ENCODE data around the gene C2orf92. TPM values are rescaled to one million over a fixed set of nuclear protein-coding genes. Genes with fewer than 3 reads are reported as not detected.
"Not testable (repeated sequence)": the region's sequence is repeated elsewhere in the genome, so short reads cannot be mapped to it uniquely, and the experiment has no call there.

C2orf92 gene
- total RNA-seq, result 1 to 10 TPM; 4.6 to 5.0 TPM

DNA sequence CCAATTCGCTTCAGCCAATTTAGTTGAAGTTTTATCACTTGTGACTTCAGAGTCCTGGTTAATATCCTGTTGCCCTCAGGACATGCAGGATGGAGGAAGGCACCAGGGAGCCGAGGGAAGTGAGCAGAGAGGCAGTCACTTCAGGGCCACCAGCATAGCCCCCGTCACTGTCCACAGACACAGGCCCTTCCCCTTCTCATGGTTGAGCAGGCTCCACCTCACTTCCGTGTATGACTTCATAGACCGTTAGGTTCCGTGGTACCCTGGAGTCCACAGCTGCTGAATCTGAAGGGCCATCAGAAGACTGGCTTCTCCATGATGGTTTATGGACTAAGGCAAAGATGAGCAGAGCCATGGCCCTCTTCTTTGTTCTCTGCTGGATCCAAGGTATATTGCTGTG, at the start of gene C2orf92:
Gene C2orf92, plus strand, starts transcription at position 266 of the 400 bp plus-strand sequence. Its CDS starts 76 bp downstream, at position 342.
- Histone ChIP-seq H3K9me3 (no peaks in the 10 kb centered on the region), H3K27ac (no peak within 1 kb of the TSS), H3K27me3 (no peaks in the 10 kb centered on the region), H3K9ac (ENCODE audit: low read depth in 2 of 2, low read length in 2 of 2) (no peak within 1 kb of the TSS), H3K4me1 (no peaks in the 10 kb centered on the region), H3K36me3 (no peaks in the 10 kb centered on the region), H3K4me3 (no peak within 1 kb of the TSS)
- no peak for DNase-seq
- intact Hi-C loops (cut with DNase I), result no loop called here
- TF ChIP-seq, protein P1, sequence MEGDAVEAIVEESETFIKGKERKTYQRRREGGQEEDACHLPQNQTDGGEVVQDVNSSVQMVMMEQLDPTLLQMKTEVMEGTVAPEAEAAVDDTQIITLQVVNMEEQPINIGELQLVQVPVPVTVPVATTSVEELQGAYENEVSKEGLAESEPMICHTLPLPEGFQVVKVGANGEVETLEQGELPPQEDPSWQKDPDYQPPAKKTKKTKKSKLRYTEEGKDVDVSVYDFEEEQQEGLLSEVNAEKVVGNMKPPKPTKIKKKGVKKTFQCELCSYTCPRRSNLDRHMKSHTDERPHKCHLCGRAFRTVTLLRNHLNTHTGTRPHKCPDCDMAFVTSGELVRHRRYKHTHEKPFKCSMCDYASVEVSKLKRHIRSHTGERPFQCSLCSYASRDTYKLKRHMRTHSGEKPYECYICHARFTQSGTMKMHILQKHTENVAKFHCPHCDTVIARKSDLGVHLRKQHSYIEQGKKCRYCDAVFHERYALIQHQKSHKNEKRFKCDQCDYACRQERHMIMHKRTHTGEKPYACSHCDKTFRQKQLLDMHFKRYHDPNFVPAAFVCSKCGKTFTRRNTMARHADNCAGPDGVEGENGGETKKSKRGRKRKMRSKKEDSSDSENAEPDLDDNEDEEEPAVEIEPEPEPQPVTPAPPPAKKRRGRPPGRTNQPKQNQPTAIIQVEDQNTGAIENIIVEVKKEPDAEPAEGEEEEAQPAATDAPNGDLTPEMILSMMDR (IDR thresholded peaks at IDR 0.05), result no peak

DNA sequence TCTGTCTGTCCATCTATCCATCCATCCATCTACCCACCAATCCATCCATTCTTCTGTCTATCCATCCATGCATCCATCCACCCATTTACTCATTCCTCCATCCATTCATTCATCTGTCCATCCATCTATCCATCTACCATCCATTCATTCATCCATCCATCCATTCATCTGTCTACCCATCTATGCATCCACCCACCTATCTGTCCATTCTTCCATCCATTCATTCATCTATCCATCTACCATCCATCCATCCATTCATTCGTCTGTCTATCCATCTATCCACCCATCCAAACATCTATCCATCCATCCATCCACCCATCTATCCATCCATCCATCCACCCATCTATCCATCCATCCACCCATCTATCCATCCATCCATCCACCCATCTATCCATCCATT, 49.0 kb upstream of the C2orf92 start:
- H3K9ac ChIP-seq (ENCODE audit: low read depth in 2 of 2, low read length in 2 of 2), result not testable (repeated sequence)

DNA sequence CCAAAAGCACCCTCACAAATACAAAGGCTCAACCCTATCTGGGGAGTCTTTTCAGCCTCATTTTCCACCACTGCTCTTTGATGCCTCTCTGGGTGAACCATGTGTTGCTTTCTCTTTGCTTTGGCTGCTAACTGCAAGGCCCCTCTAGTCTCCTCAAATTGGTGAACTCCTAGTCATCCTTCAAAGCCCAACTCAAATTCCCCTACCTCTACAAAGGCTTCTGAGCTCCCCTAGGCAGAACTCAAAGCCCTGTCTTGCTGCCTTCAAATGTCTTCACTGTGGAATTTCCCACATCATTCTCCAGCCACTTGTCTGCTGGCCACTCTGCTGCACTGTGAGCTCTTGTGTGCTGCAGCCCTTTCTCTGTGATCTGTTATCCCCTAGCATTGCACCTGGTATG, 46.5 kb upstream of the C2orf92 start:
- H3K4me3 ChIP-seq; intact Hi-C loops (cut with DNase I); H3K9me3 ChIP-seq: not testable (repeated sequence)

More for the DNA sequence above, 49.0 kb upstream of the C2orf92 start:
- H3K27me3 ChIP-seq; H3K36me3 ChIP-seq; DNase-seq; H3K27ac ChIP-seq; intact Hi-C loops (cut with DNase I); H3K4me3 ChIP-seq; H3K9me3 ChIP-seq; H3K4me1 ChIP-seq: not testable (repeated sequence)

DNA sequence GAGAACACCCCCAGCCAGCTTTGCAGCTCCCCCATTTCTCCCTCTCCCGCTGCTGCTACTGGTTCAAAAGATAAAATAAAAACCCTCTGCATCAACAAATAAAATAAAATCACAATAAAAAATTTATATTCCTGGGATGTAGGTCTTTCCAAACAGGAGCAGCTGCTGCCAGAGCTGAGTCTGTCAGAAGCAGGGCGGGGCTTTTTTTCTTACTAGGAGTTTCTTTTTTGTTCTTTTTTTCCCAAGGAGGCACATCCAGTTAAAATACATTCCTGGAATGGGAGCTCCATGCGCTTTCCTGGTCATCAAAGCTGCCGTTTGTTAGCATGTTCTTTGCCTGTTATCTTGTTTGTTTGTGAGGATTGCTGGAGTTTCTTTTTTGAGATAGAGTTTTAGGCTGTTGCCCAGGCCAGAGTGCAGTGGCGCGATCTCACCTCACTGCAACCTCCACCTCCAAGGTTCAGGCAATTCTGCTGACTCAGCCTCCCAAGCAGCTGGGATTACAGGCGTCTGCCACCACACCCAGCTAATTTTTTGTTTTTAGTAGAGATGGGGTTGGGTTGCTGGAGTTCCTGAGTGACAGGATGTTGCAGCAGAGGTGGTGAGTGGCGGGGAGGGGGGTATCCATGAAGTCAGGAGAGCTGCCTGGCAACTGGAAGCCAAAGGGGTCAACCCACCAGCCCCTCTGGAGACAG, 44.0 kb upstream of the C2orf92 start:
- intact Hi-C loops (cut with DNase I); H3K4me1 ChIP-seq; H3K9ac ChIP-seq (ENCODE audit: low read depth in 2 of 2, low read length in 2 of 2); H3K4me3 ChIP-seq; H3K36me3 ChIP-seq; H3K27ac ChIP-seq; DNase-seq; H3K27me3 ChIP-seq; H3K9me3 ChIP-seq: not testable (repeated sequence)

More for the DNA sequence above, 46.5 kb upstream of the C2orf92 start:
- not testable (repeated sequence) for H3K4me1 ChIP-seq; H3K9ac ChIP-seq (ENCODE audit: low read depth in 2 of 2, low read length in 2 of 2); H3K27me3 ChIP-seq; H3K36me3 ChIP-seq; H3K27ac ChIP-seq; DNase-seq

DNA sequence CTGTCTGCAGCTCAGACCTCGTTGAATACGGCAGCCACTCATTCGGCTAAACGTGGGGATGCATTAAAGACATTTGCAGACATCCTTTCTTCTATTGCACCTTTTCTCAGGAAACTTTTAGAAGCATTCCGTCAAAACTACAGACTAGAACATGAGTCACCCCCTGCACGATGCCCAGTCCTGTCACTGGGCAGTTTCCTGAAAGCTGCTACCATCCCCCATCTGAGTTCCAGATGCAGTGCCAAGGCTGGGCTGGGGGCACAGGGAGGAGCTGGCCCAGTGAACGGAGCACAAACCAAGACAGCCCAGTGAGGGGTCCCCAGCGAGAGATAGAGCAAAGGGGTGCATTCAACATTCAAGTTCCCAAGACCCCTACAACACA, 43.5 kb upstream of the C2orf92 start:
- H3K4me3 ChIP-seq; H3K9ac ChIP-seq (ENCODE audit: low read depth in 2 of 2, low read length in 2 of 2); H3K27ac ChIP-seq; H3K9me3 ChIP-seq; H3K4me1 ChIP-seq; H3K27me3 ChIP-seq; H3K36me3 ChIP-seq; DNase-seq; intact Hi-C loops (cut with DNase I): not testable (repeated sequence)

DNA sequence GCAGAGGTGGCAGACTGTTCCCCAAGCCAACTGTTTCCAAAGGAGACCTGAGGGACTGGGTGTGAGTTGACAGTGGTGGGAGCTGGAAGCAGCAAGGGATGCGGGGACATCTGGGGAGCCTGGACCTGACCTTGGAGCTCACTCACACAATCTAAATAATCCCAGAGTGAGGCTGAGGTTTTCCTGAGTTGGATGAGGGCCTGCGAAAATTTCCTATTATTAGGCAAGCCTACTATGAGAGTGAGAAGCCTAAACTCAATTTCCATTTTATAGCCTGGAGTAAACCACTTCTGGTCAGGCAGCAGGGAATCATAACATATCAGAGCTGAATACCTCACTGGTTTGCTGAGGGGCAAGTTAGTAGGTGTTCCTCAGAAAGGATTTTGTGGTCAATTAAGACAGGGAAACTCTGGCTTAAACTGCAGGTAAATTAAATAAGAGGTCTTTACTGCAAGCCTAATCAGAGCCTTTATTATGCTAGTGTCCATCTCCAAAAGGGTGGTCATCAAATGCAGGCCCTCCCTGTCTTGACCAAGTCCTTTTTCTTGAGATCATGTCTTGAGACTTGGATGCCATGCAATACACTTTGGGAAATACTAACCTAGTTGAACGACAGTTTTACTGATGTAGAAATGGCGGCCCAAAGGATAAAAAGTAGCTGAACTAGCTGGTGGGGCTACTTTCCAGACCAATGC, 25.3 kb upstream of the C2orf92 start:
- Histone ChIP-seq H3K36me3 (no peaks in the 10 kb centered on the region), H3K27ac (no peak overlapping the region), H3K9me3 (no peaks in the 10 kb centered on the region), H3K9ac (ENCODE audit: low read depth in 2 of 2, low read length in 2 of 2) (no peak overlapping the region), H3K4me3 (no peak overlapping the region), H3K27me3 (no peaks in the 10 kb centered on the region), H3K4me1 (peaks cover 6% of the 10 kb centered on the region)
- intact Hi-C loops (cut with DNase I), result loop anchor here (2.0 kb wide), 1 partner anchor 19 kb away; no protein-coding TSS in a partner anchor
- TF ChIP-seq, protein P1 (IDR thresholded peaks at IDR 0.05), result no peak
- no peak for DNase-seq

DNA sequence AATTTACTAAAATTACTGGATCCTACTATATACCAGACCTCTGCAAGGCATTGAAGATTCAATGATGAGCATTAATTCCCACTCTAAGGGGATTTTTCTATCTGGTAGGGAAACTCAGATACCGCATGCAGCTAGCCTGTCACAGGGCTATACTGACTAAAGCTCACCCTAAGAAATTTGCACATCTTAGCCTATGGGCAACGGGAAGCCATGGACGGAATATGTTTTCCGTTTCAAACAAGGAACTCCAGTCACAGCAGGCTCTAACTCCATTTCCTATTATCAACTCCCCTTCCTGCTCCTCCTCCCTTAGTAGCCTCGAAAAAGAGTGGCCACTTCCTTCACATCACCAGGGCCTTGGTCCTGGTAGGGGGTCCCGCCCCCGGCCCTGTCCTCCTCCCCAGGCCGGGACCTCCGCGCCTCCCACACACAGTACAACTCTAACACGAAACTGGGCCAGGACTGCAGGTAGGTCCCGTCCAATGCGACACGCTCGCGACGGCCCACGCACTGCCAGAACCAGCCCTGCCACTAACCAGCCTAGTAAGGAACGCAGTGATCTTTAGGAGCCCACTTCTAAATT, 24.3 kb upstream of the C2orf92 start:
- Histone ChIP-seq H3K4me3 (peak overlapping the region; percentile 89), H3K27me3 (no peaks in the 10 kb centered on the region), H3K4me1 (peaks cover 6% of the 10 kb centered on the region), H3K27ac (peak overlapping the region; percentile 94), H3K9ac (ENCODE audit: low read depth in 2 of 2, low read length in 2 of 2) (peak overlapping the region; percentile 77 to 96), H3K36me3 (no peaks in the 10 kb centered on the region), H3K9me3 (no peaks in the 10 kb centered on the region)
- intact Hi-C loops (cut with DNase I), result loop anchor here (2.0 kb wide), 1 partner anchor 18 kb away; no protein-coding TSS in a partner anchor
- no peak for DNase-seq
- TF ChIP-seq, protein P1 (IDR thresholded peaks at IDR 0.05), result no peak

All from colonic mucosa (tissue), 4 donors.